ENCODE data around the gene TRANK1. TPM values are rescaled to one million over a fixed set of nuclear protein-coding genes. Genes with fewer than 3 reads are reported as not detected.

Gene TRANK1
- total RNA-seq, 1 experiment from 2014 or later, result 0.58 TPM

DNA sequence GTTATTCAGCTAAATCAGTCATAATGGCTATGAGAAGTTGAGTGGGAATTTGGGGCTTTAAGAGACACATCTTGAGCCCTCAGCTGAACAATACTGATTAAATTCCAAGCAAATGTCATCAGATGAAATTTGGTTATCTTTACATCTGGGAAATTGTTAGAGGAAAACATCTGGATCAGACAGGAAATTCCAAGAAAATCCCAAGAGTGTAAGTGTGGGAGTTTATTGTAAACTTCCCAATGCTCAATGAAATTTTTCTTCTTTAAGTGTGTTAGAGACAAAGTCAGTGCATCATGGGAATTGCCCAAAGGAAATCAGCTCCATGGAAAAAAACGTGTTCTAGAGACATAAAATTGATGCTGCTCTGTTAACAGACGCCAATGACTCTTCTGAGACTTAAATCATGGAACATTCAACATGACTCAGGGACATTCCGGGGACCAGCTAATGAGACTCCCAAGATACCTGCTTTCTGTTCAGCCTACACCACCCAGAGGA is 160.7 kb downstream of the TRANK1 start:
- Histone ChIP-seq H3K9ac (ENCODE audit: low read length) (no peak overlapping the region), H3F3A (ENCODE audit: low read length, unreplicated experiment) (no peaks in the 10 kb centered on the region), H3K4me3 (ENCODE audit: low read length) (no peak overlapping the region), H3K4me2 (ENCODE audit: low read length) (no peak overlapping the region), H2AFZ (ENCODE audit: low read length) (no peak overlapping the region), H3K9me2 (replicated peaks; ENCODE audit: low read length) (no peaks in the 10 kb centered on the region), H3K27ac (ENCODE audit: low read length) (no peak overlapping the region), H3K4me1 (ENCODE audit: insufficient read depth, low read length) (no peaks in the 10 kb centered on the region), H3K36me3 (ENCODE audit: low read depth, low read length) (no peaks in the 10 kb centered on the region), H3K79me2 (ENCODE audit: low read length) (no peaks in the 10 kb centered on the region), H4K20me1 (ENCODE audit: low read length) (no peaks in the 10 kb centered on the region), H3K9me3 (ENCODE audit: low read length) (no peaks in the 10 kb centered on the region), H3K27me3 (ENCODE audit: low read length) (peaks cover 35% of the 10 kb centered on the region)
- ATAC-seq (no peak), DNase-seq (no peak)
- BruUV-seq (replicated peaks), result no TSS peak
- POLR2A ChIA-PET (ENCODE audit: unreplicated experiment), result no interaction called here
- CTCF ChIA-PET, result no interaction called here
- intact Hi-C loops (cut with micrococcal nuclease), result no loop called here
- TF ChIP-seq EZH2 (IDR thresholded peaks at IDR 0.05; ENCODE audit: low read length, unreplicated experiment) (no peak), EZH2phosphoT487 (IDR thresholded peaks at IDR 0.05; ENCODE audit: borderline replicate concordance, low read length) (no peak)
- TF ChIP-seq, protein P1, sequence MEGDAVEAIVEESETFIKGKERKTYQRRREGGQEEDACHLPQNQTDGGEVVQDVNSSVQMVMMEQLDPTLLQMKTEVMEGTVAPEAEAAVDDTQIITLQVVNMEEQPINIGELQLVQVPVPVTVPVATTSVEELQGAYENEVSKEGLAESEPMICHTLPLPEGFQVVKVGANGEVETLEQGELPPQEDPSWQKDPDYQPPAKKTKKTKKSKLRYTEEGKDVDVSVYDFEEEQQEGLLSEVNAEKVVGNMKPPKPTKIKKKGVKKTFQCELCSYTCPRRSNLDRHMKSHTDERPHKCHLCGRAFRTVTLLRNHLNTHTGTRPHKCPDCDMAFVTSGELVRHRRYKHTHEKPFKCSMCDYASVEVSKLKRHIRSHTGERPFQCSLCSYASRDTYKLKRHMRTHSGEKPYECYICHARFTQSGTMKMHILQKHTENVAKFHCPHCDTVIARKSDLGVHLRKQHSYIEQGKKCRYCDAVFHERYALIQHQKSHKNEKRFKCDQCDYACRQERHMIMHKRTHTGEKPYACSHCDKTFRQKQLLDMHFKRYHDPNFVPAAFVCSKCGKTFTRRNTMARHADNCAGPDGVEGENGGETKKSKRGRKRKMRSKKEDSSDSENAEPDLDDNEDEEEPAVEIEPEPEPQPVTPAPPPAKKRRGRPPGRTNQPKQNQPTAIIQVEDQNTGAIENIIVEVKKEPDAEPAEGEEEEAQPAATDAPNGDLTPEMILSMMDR (conservative IDR thresholded peaks at IDR 0.05; ENCODE audit: low read depth, low read length), result no peak

DNA sequence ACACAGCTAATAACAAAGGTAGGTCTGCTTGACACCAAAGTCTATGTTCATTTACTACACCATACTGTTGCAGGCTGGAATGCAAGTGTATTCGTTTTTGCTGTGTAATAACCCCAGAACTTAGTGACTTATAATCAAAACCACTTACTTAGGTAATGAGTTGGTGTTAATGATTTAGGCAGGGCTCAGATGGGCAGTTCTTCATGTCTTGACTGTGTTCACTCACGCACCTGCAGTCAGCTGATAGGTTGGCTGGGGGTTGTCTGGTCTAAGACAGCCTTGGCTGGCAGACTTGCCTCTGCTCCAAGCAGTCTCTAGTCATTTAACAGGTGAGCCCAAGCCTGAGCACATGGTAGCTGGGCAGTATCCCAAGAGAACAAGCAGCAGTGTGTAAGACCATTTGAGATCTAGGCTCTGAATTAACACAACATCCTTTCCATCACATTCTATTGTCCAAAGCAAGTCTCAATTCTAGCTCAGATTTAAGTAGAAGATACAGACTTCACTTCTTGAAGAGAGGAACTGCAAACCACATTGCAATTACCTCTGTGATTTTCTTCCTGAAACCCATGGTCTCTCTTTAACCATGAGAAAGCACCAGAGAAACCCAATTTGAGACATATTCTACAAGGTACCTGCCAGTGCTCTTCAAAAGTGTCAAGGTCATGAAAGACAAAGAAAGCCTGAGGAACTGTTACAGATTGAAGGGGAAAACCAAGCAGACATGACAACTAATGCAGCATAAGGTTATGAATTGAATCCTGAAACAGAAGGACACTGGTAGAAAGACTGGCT is 167.2 kb downstream of the TRANK1 start:
- Histone ChIP-seq H3K4me1 (ENCODE audit: insufficient read depth, low read length) (0 out of 2 replicates have a peak, but pooled peaks cover 4% of the 10 kb centered on the region), H3K4me2 (ENCODE audit: low read length) (no peak overlapping the region), H3F3A (ENCODE audit: low read length, unreplicated experiment) (no peaks in the 10 kb centered on the region), H2AFZ (ENCODE audit: low read length) (no peak overlapping the region), H3K9me2 (replicated peaks; ENCODE audit: low read length) (no peaks in the 10 kb centered on the region), H3K79me2 (ENCODE audit: low read length) (no peaks in the 10 kb centered on the region), H4K20me1 (ENCODE audit: low read length) (no peaks in the 10 kb centered on the region), H3K9ac (ENCODE audit: low read length) (no peak overlapping the region), H3K36me3 (ENCODE audit: low read depth, low read length) (no peaks in the 10 kb centered on the region), H3K4me3 (ENCODE audit: low read length) (no peak overlapping the region), H3K9me3 (ENCODE audit: low read length) (no peaks in the 10 kb centered on the region), H3K27ac (ENCODE audit: low read length) (no peak overlapping the region), H3K27me3 (ENCODE audit: low read length) (peaks cover 41% of the 10 kb centered on the region)
- intact Hi-C loops (cut with micrococcal nuclease), result no loop called here
- BruUV-seq (replicated peaks), result no TSS peak
- ATAC-seq (no peak), DNase-seq (no peak)
- ChIA-PET POLR2A (ENCODE audit: unreplicated experiment) (no interaction called here), CTCF (no interaction called here)
- TF ChIP-seq EZH2phosphoT487 (IDR thresholded peaks at IDR 0.05; ENCODE audit: borderline replicate concordance, low read length), result no peak
- TF ChIP-seq EZH2 (IDR thresholded peaks at IDR 0.05; ENCODE audit: low read length, unreplicated experiment), result no peak
- TF ChIP-seq, protein P1 (conservative IDR thresholded peaks at IDR 0.05; ENCODE audit: low read depth, low read length), result no peak

Other genes with a start within 250 kb of the TRANK1 start
- not detected in 2 replicates for gene DCLK3, start 180.5 kb downstream of the TRANK1 start, total RNA-seq (2014; rRNA removed)
- gene EPM2AIP1, start 48.1 kb upstream of the TRANK1 start, total RNA-seq (2014; rRNA removed), result 6.5 and 7.8 TPM in 2 replicates
- 55.8 and 79.7 TPM in 2 replicates for gene MLH1, start 48.5 kb upstream of the TRANK1 start, total RNA-seq (2014; rRNA removed)
- gene LRRFIP2, start 229.5 kb upstream of the TRANK1 start, total RNA-seq (2014; rRNA removed), result 54.7 and 69.1 TPM in 2 replicates